Ramos (cell line): ENCODE data around the gene STBD1.
"Not testable (repeated sequence)": the region's sequence is repeated elsewhere in the genome, so short reads cannot be mapped to it uniquely, and the experiment has no call there.

ENCODE experiments used
- in situ Hi-C: fragments of 300-500 bp; cut with MboI; formaldehyde crosslinking; loops from one replicate; pipeline ENCODE4 v1.14.3; 2022; ENCODE audit warnings: low sequenced_read_pairs; ENCODE audit not compliant: unreplicated experiment

Gene STBD1

DNA sequence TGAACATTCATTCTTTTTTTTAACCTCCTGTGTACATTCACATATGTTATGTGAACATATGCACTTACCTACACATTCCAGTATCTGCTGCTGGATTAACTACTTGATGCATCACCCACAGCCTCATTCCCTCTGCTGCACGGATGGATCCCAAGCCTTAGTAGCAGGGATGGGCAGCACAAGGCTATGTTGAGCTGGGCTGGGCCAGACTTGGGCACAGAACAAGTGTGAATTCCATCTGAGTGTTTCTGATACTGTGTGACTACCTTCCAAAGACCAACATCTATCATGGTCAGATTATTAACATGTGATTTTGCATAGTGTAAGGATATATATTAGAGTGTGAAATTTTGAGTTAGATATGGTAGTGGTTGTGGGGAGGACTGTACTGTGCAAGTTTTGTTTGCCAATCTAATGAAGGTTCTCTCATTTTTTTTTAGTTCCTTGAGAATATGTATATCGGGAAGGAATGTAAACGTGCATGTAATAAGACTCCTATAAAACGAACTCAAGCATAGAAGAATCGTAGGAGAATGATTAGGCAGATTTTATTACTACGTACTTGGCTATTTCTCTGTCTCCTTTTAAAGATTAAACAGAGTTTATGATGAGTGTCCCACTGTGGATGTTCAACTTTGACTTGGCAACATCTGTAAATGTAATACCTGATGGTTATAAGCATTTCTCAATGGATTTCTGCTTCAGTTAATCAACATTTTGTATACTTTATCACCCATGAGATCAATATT lies 23.4 kb upstream of the STBD1 start:
- in situ Hi-C loops = no loop called here

DNA sequence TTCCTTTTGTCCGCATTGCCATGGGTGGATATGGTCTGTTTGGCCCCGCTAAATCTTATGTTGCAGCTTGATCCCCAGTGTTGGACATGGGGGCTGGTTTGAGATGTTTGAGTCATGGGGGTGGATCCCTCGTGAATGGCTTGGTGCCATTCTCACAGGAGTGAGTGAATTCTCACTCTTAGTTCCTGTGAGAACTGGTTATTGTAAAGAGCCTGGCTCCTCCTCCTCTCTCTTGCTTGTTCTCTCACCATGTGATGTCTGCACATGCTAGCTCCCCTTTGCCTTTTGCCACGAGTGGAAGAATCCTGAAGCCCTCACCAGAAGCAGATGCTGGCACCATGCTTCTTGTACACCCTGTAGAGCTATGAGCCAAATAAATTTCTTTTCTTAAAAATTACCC lies 22.6 kb upstream of the STBD1 start:
- in situ Hi-C loops = no loop called here

DNA sequence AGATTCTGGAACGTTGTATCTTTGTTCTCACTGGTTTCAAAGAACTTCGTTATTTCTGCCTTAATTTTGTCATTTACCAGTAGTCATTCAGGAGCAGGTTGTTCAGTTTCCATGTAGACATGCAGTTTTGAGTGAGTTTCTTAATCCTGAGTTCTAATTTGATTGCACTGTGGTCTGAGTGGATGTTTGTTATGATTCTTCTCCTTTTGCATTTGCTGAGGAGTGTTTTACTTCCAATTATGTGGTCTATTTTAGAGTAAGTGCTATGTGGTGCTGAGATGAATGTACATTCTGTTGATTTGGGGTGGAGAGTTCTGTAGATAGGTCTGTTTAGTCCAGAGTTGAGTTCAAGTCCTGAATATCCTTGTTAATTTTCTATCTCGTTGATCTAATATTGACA lies 18.7 kb upstream of the STBD1 start:
- in situ Hi-C loops = not testable (repeated sequence)

DNA sequence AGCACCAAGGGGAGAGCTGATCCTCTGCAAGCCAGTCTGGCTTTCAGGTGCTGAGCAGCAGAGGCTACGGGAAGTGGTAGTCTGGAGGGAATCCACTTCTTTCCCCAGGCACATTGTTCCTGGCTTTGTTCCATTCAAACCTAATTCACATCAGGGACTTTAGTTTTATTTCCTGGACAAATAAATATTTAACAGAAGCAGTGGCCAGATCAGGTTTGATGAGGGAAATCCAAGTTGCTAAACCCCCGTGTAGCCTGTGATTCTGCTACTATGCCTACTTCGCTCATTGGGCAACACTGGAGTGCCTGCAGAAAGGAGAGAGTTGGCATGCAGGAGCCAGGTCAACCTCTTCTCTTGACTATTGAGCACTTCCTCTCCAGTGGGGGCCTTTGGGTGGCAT lies 13.8 kb upstream of the STBD1 start:
- in situ Hi-C loops = no loop called here

DNA sequence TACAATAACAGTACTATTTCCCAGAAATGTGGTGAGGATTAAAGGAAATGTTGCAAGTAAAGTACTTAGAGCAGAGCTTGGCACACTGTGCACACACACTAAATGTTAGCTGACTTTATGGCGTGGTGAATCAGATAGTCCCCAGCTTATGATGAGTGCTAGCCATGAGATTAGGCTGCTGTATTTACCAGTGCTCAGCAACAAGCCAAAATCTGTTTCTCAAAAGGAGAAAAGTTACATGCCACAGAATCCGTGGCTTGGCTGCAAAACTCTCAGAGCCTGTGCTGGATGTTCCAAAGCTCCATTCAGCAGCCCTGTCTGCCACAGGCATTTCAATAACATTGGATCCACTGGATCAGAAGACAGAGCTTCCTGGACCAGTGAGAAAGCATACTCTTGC lies 12.8 kb upstream of the STBD1 start:
- in situ Hi-C loops = no loop called here

DNA sequence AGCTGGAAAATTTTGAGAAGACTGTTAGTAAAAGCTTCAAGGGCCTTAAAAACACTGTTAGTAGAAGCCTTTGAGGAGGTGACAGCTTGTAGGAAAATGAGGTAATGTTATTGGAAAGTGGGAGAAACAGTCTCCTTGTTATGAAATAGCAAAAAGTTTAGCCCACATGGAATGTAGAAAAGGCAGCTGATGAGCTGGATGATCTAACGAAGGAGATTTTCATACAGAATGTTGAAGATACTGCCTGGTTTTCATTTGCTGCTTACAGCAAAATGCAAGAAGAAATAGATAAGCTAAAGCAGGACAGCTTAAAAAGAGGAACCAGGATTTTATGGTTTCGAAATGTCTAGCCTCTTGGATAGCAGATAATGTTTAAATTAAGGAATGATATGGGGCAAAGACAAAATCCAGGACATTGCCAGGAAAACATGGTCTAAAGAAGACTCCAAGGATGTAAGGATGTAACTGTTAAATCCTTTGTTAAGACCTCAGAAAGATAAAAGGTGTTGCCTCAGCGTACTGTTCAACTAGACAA lies 10.2 kb upstream of the STBD1 start:
- in situ Hi-C loops = no loop called here

DNA sequence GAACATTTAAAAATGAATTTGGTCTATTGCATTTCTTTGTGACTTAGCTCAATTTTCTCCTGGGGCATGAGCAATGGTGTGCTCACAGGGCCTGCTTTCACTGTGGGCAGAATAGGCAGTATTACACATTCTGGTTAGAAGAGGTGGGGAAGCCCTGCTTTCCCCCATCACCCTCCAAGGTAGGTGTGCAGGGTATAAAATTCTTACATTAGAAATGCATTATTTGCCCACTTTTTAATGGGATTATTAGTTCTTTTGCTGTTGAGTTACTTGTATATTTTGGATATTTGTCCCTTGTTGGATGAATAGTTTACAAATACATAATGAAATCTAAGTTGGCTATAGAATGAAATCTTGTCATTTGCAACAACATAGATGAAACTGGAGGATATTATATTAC lies 8.3 kb upstream of the STBD1 start:
- in situ Hi-C loops = no loop called here

DNA sequence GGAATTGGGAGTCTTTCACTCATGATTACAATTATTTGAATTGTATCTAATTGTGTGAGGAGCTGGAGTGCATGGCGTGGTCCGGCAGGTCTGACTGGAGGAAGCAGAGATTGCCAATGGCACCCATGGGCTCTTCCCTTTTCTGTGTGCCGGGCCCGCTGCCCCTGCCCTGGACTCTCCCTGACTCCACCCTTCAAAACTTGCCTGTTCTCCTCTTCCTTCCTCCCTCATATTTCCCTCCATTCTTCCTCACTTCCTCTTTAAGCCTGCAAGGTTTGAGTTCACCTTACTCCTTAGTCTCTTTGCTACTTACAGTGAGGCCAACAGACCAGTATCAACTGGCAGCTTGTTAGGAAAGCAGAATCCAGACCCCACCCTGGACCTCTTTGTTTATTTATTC lies 6.5 kb upstream of the STBD1 start:
- in situ Hi-C loops = no loop called here

DNA sequence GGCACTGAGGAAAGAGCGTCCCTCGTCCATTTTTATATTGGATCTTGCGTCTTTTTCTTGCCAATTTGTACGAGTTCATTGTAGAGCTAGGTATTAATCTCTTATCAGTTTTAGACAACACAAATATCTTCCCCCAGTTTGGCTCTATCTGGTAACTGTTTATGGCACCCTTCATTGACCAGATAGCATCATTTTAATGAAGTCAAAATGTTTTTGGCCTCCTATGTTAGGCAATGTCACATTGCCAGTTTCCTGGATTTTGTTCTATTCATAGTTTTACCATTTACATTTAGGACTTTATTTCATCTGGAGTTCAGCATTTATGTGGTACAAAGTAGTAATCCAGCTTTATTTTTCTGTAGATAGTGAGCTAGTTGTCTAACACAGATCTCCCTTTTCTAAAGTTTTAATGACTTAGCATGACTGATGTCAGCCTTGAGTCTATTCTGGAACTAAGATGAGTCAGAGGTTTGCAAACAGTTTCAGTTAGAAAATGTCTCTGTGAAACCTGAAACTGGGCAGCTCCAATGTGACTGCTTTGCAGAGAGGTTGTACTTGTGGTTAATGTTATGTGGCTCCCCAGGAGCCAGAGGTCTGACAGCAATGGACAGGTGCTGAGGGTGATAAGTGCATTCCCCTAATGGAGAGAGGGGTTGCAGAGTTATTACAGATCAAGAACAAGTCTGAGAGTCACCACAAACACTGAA lies 5.3 kb upstream of the STBD1 start:
- in situ Hi-C loops = no loop called here

DNA sequence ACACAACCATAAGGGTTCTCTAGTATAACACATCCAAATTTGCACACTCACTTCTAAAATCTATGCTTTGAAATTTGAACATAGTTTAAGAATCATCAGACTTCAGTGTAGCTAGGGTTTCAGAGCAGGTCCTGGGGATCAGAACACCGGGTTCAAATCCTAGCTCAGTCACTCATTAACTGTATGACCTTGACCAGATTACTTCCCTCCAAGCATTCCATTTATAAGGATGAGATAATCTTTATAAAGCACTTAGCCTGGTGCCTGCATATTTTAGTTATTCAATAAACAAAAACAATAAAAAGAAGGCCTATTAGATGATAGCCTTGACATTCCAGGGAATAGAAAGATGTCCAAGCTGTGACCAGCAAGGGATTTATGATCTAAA lies 4.8 kb upstream of the STBD1 start:
- in situ Hi-C loops = no loop called here

DNA sequence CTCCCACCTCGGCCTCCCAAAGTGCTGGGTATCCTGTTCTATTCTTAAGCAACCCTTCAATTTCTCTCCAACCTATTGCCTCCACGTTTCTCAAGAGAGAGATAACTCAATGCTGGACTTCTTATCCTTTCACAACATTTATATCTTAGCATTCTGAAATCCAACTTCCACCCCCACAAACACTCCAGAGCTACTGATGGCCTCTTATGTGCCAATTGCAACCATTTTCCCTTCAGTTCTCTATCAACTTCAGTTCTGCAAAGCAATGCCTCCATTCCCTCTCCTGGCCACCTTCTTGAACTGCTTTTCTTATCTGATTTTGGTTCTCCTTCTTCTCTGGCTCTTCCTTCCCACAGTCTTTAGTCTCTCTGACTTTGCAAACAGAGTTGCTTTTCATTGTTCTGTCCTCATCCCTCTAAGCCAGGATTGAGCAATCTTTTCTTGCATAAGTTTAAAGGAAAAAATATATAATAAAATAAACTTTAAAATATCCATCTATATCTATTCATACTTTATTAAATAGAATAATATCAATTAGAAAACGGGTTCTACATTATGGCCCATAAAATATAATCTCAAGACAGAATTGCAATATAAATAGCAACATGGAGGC lies 3.6 kb upstream of the STBD1 start:
- in situ Hi-C loops = no loop called here

DNA sequence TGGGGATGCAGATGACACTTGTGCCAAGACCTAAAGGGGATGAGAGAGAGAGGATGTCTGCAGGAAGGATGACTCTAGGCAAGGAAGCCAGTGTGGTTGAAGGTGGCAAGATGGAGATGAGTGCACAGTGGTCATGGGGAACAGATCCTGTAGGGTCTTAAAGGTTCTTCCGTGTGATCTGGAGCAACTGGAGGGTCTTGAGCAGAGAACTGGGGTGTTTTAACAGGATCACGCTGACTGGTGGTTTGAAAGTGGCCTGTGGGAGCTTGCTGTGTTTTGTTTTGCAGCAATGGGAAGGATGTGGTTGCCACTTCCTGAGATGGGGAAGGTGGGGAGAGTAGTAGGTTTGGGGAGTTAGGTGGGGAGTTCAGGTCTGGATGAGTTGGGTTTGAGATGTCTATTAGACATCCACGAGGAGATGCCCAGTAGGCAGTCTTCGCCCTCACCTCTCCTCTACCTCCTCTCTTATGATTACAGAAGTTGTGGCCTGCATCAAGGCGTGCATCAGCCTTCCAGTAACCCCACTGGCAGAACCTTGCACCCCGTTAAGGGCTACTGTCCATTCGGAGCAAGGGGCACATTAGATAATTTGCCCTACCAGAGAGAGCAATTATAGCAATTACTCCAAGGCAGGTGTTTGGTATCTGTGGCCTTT lies 1.4 kb upstream of the STBD1 start:
- in situ Hi-C loops = no loop called here

DNA sequence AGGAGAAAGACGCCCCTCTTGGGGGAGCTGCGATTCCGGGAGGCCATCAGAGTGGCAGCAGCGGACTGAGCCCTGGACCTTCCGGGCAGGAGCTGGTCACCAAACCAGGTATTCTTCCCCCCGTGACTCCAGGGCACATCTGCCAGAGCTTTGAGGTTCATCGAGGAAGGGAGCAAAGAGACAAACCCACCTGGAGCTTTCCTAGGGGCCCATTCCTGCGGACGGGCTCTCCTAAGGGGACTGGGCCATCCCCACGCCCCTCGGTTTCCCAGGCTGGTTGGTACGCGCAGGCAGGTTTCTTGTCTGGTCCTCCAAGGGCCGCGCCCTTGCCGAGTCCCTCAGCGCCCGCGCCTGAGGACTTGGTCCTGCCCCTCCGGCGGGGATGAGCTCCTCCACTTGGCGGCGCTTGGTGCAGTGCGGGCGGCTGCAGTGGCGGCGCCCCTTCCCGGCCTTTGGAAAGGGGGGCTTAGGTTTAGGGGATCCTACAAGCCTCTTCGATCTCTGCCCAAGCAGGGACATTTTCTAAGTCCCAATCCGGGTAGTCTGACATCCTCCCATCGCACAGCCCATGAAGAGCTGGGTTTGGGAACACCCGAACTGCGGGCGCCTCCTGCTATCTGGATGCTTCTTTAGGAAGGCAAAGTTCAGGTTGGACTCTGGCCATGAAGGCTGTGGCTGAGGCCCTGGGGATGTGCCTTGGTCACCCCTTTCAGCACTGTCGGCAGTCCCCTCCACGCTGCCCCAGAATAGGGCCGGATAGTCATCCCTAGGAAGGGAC lies 538 bp downstream of the STBD1 start:
- in situ Hi-C loops = no loop called here

DNA sequence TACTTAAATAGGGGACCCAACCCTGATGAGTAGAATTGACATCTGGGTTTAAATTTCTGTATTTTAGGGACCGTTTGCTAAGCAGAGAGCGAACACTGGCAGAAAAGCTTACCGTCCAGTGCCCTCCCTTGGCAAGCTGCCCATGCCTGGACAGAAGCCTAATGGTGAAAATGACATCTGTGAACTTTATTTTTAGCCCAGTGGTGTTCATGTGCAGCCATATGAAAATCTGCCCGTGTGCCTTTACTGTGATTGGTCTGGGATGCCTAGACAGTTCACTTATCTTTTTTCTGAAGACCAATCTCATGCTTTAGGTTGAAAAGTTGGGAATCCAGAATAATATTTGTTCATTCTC lies 1.1 kb downstream of the STBD1 start:
- in situ Hi-C loops = no loop called here

DNA sequence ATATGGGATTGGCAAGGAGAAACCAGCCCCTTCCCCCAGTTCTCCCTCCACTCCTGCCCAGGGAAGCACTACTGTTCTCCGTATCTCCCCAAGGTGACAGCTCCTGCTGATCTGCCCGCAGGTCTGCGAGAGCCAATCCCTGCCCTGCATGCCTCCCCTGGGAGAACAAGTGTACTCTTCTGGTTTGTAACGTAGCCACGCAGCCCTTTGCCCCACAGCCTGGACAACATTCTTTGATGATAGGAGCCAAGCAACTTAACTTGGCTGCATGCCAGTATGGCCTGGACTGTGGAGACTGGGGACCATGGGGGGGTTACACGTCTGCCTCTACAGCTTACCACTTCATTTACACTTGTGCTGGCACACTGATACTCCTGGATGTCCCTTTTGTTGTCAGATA lies 2.0 kb downstream of the STBD1 start:
- in situ Hi-C loops = no loop called here

DNA sequence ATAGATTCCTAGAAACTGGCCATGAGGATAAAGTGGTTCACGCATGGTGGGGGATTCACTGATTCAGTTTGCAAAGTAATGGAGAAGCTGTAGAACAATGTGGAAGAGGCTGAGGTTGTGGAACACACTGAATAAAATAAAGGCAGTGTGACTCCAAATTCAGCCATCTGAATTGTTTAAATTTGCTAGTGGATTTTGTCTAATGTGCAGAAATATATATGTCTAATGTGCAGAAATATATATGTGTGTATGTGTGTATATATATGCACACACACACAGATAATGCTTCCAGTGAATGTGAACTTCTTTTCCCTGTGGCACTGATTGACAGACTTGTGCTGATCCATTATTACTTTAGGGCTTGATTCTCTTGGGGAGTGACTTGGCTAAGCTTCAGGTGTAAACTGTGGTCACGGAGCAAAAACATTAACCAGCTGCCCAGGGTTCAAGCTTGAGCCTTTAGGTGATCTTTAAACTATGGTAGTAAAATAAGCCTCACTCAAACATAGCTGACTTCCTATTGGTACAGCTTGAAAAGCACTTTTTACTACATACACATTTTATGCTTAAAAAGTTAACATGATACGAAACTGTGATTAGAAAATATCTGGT lies 3.5 kb downstream of the STBD1 start:
- in situ Hi-C loops = no loop called here

DNA sequence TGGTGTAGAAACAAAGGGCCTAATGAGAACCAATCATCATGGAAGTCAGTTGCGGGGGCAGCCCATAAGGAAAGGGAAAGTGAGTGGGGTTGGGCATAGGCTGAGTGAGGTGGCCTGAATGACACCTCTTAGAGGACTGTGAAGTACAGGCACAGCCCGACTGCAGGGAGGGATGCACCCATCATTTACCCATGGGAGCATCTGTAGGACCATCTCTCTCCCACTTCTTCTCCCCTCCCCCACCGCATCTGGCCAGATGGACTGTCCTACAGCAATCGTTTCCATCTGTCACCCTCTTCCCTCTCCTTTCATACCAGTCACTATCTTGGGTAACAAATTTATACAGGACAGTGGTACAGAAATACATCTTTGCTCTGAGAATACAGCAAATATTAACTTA lies 4.2 kb downstream of the STBD1 start:
- in situ Hi-C loops = no loop called here

DNA sequence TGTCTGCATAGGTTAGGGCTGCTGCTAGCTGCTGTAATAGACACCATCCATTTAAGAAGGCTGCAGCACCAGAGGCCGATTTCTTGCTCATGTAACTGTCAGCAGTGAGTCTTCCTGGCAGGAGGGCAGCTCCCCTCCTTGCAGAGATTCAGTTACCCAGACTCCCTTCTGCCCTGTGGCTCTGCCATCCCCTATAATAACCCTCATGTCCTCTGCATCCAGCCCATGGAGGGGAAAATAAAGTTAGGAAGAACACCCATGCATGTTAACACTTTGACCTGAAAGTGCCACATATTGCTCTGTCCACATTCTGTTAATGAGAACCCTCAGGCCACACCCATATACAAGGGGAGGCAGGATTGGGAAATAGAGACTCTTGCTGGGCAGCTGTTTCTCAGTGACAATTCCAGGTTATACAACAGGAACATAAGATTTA lies 5.4 kb downstream of the STBD1 start:
- in situ Hi-C loops = no loop called here

DNA sequence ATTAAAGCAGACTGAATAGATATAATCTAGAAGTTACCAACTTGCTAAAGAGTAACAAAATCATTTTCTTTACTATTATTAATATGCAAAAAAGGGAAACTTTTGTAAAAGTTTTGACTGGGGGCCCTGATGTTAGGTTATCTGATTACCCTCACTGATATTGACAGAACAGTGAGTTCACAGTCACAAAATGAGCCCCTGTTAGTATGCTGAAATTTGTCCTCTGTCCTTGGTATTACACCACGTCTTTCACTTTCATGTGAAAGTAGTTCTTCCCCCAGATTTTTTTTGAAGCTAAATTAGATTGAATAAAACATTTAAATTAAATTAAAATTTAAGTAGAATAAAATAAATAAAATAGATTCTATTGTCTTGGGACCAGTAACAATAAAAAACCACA lies 5.9 kb downstream of the STBD1 start:
- in situ Hi-C loops = no loop called here

DNA sequence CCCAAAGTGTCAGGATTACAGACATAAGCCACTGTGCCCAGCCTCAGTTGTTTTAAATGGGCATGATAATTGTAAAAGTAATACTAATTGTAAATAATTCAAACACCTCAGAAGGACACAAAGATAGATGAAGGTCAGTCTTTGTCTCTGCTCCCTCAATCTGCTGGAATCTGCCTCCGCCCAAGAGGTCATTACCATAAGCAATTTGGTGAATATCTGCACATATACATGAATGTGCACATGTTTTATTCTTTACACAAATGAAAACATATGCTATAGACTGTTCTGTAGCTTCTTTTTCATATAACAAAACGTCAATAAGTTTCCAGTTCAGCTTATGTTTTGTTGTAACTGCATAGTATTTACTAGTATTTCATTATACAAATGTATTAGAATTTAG lies 7.0 kb downstream of the STBD1 start:
- in situ Hi-C loops = no loop called here
